IPS DF 4.7 (cell line): ENCODE results near the gene TH.

Experiments
- DNase-seq: peaks from one replicate; pipeline ENCODE4 v3.0.0-alpha.2; 2013; ENCODE audit warnings: low spot score; ENCODE audit errors: extremely low read depth

Gene TH

DNA sequence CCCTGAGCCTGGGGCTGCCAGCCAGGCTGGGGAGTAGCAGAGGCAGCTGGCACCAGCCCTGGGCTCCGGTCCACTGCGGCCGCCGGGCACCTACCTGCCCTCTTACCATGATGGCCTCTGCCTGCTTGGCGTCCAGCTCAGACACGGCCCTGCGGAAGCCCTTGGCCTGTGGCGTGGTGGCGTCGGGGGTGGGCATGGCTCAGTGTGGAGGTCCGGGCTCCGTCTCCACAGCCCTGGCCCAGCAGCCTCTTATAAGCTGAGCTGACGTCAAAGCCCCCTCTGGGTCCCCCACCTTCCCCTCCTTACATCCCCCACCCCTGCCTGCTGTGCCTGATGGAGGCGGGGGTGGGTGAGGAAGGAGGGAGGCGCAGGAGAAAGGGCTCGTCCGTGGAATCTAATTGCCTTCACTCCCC, at the start of gene TH:
TH (minus strand) TSS at position 225 of the 413 bp plus-strand sequence; CDS start at position 196, 29 bp downstream.
- no peak for DNase-seq

DNA sequence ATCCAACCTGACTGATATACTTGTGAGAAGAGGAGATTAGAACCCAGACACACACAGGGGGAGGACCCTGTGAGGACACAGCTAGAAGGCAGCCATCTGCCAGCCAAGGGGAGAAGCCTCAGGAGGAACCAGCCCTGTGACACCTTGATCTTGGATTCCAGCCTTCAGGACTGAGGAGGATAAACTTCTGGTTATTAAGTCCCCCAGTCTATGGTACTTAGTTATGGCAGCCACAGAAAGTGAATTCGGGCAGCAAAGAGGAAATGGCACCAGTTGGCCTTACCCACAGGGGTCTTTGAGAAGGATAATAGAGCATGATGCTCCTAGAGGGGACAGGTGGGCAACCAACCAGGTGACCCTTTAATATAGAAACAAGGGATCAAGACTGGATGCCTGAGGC, 49.4 kb upstream of the TH start:
- DNase-seq: no peak

DNA sequence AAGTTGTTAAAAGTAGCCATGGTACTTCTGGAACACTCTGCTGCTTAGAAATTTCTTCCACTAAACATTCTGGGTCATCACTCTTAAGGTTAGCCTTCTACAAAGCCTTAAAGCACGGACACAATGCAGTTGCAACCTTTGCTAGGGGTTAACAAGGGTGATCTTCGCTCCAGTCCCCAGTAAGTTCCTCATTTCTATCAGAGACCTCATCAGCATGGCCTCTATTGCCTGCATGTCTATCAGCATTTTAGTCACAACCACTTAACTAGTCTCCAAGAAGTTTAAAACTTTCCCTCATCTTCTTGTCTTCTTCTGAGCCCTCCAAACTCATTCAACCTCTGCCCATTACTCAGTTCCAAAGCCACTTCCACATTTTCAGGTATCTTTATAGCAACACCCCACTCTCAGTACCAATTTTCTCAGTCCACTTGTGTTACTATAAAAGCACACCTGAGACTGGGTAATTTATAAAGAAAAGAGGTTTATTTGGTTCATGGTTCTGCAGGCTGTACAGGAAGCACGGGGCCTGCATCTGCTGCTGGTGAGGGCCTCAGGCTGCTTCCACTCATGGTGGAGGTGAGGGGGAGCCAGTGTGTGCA, 48.7 kb upstream of the TH start:
- no peak for DNase-seq

GRCh38 chr11:2219318-2220017, 47.9 kb upstream of the TH start:
- no peak for DNase-seq

DNA sequence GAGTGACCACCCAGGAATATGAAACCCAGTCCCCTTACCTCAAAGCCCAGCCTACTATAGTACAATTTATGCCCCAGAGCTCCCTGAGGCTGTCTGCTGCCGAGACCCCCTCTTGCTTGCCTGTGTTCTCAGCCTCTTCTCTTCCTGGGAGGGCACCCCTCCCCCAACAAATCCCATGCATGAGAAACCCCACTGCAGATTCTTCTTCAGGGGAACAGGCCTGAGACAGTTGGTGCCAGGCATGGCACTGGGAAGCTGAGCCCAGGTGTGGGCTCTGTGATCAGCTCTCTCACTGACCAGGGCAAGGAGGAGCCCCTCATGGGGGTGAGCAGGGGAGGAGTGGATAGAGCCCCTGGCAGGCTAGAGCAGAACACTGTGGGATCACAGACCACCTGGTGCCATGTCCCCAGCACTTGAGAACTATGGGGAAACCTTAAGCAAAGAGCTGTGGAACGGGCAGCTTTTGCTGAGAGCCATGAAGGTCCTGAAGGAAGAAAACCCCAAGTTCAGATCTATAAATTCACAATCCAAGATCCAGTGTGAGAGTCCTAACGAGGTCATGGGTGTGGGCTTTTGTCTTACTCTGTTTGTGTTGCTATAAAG, 46.5 kb upstream of the TH start:
- DNase-seq: no peak

DNA sequence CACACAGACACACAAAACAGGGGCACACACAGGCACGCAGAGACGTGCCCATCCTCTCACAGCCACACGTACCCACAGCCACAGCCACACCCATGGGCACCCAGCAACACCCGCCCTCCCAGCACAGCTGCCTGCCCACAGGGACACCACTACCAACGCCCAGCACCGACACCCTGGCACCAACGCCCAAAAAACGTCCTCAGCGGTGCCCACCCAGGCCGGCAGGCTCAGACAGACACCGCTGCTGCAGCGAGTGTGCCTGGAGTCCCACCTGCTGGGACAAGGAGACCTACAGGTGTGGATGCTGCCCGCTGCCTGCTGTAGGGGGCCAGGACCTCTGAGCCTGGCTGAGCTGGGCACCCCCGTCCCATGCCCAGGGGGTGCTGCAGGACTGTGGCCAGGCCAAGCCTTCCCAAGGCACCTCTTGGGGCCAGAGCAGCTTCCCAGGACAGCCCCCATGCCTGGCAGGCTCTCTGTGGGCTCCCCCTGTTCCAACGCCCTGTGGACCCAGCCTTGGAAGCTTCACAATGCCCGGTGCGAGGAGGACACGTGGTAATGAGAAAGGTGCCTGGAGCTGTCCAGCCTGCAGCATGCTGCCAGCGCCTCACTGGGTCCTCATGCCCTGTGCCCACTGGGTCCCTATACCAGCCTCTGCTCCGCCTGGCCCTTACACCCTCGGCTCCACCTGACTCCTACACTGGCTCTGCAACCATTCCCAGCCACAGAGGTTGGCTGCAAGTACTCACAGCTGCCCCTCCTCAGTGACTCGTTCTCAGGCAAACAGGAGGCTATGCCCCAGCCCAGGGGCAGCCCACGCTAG, 45.8 kb upstream of the TH start:
- DNase-seq: no peak

GRCh38 chr11:2216400-2217064, 44.9 kb upstream of the TH start:
- no peak for DNase-seq

- DNase-seq: no peak
These were observed 44.2 kb upstream of the TH start for GRCh38 chr11:2215561-2216399.

GRCh38 chr11:2215230-2215560, 43.6 kb upstream of the TH start:
- no peak for DNase-seq

GRCh38 chr11:2214527-2215229, 43.1 kb upstream of the TH start:
- DNase-seq: no peak

GRCh38 chr11:2213890-2214526, 42.4 kb upstream of the TH start:
- no peak for DNase-seq

DNA sequence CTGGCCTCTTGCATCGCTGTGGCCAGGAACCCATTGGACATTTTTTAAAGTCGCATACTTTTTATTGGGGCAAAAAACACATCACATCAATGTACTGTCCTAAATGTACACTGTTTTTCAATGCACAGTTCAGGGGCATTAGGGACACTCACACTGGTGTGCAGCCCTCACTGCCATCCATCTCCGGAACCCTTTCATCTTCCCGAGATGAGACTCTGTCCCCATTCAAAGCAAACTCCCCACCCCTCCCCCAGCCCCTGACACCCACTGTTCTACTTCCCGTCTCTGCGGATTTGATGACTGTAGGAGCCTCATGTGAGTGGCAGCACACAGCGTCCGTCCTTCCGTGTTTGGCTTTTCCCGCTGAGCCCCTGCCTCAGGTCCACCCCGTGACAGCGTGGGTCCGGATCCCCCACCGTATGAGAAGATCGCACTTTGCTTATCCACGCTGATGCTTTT, 41.8 kb upstream of the TH start:
- DNase-seq: no peak

DNA sequence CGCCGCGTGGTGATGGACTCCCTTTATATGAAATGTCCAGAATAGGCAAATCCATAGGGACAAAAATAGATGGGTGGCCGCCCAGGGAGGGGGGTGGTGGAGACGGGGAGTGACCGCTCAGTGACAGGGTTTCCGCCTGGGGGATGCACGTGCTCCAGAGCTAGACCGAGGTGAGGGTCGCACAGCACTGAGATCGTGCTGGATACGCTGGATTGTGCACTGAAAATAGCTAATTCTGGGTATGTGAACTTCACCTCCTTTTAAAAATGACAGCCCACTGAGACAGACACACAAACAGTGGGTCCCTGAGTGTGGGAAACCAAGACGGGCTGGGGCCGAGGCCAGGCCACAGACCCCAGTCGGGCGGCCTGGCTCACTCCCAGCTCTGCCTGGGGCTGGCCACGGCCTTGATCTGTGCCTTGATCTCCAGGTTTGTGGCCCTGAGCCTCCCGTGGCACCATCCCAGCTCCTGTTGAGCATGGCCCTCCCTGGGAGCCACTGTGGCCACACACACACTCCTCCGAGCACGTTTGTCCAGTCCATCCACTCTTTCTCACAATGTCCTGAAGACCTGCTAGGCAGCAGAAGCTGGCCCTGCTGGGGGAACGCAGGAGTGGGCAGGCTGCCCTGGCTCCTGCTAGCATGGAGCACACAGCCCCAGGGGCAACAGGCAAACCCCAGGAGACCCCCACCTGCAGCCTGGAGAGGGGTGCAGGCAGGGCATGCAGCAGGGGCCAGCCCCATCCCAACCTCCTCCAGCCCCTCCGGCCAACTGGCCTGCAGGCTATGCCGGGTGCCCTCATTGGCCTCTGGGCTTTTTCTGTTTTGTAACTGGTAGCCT, 41.0 kb upstream of the TH start:
- no peak for DNase-seq

GRCh38 chr11:2211113-2211971, 39.7 kb upstream of the TH start:
- DNase-seq: no peak

DNA sequence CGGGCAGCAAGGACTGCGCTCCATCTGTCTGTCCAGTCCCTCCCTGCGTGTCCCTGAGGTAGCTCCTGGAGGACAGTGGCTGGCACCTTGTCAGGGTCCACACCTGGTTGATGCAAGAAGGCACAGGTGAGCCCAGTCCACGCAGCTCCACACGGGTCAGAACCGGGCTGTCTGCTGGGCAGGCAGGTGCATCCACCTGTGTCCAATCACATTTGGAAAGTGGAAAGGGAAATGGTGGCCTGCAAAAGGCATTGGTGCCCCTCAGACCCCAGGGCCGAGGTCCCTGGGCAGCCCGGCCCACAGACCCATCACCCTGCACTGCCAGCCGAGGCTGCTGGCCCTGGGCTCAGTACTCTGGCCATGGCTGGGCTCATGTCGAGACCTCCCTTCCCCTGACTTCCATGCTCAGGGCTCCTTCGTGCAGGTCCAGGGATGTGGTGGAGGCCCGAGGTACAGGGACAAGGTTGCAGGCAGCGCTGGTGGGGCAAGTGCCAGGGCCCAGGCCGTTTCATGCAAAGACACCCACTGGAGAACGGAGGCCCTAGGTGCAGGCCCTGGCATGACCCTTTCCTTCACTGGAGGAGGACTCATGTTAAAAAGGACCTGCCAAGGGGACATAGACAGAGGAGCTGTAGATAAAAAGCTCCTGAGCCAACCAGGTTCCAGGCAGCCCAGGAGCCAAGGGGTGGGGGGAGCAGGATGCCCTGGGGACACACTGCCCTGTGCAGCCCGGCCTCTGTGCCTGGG, 38.9 kb upstream of the TH start:
- no peak for DNase-seq

- DNase-seq: no peak
These were observed 38.3 kb upstream of the TH start for GRCh38 chr11:2209900-2210321.

GRCh38 chr11:2209370-2209801, 37.8 kb upstream of the TH start:
- DNase-seq: no peak
